Fibroblast of skin of left quadriceps (primary cell): ENCODE measurements around the gene ST6GALNAC3.
"Not testable (repeated sequence)": the region's sequence is repeated elsewhere in the genome, so short reads cannot be mapped to it uniquely, and the experiment has no call there.

Experiments used
- DNase-seq, 2 experiments: peaks; one replicate each; pipeline ENCODE4 v3.0.0-alpha.2; 2013; ENCODE audit warnings: low read depth in 2 of 2

ST6GALNAC3 gene

DNA sequence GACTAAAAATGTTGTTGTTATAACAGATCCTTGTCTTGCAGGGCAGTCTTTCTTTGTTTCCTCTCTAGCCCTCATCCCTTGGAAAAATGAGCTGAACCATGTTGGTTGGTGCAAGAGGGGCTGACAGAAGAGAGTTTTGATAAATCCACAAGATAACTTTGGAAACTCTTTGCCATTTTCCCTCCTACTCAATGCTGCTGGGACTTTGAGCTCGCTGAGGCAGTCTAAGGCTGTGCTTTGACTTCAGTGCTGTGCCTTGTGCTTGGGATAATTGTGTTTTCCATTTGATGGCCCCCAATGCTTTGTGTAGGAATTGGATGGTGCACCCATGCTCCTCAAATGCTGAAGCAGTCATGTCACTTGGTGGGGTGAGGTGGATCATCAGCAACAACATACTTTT, 31.7 kb downstream of the ST6GALNAC3 start:
- no peak for DNase-seq

DNA sequence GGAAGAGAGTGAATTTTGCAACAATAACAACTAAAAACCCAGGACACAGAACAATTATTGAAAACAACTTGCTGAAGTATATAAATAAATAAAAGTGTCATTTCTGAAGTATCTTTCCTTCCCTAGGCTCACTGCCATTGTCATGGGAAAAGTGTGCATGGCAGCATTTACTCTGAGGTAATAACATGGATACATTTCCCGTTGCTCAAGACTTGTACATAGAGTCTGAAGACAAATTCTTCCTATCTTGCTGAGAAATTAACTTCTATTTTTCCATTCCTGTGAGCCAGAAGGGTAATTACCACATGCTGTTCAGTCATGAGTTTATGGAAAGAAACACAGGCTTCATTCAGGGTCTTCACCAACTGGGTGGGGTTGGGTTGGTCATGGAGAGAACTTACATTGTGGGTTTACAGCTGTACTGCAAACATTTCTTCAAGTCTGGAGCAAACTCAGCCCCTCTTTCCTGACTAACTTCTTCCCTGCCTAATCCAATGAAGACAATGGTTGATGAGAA, 32.2 kb downstream of the ST6GALNAC3 start:
- no peak for DNase-seq

DNA sequence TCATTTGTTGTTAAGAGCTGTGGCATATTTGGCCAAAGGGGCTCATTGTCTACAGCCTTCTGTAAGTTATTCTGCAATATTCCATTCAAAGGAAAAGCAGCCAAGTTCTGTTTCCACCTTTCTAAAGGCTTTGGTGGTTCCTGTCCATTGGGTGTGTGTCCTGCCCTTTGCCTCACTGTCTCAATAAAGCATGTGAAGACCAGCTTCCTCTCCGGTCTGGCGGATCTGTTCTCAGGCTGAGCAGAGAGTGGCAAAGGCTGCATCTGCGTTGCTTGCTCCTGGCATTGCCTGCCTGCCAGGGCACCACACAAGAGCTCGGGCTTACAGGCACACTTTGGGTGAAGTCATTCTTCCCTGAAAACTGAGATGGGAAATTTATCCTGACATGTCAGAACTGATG, 34.9 kb downstream of the ST6GALNAC3 start:
- no peak for DNase-seq

DNA sequence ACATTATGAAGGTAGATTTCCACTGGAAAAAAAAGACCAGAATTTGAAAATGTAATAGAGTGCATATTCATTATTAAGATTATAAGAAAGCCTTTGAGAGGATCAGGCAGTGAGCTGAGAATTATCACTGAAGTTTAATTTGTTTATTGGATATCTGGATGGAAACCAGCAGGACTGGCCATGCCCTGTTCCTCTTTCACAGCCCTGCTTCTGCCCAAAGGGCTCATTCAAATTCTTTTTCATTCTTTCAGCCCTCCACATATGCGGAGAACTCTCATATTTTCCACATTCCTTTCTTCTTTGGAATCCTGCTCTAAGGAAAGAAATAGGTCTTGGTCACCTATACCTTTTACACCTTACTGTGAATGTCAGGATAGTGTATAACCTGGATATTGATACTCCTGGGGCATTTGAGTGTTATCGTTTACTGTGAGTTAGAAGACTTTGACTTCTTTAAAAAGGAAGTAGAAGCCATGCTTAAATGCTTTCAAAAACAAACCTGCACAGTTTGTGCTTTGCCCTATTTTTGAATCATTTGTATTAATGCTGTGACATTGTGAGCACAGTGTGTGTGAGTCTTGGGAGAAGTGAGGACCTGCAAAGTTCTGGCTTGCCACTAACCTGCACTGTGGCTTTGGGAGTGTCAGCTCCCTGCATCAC, 35.5 kb downstream of the ST6GALNAC3 start:
- no peak for DNase-seq

DNA sequence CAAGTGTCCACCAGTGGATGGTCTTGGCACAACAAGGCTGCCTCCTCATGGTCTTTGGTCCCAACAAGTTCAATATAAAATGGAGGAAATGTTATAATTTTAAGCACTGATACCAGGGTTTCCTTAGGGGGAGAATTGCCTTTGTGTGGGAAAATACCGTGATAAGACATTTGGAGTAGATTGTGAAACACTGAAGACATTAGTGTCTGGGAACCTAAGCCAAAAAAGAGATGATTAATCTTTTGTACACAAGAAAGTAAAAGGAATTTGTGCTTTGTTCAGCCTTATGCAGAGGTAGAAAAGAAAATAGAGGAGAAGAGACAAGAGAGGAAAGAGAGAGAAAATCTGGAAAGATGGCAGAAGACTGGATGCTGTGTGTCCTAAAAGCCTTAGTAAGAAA, 36.1 kb downstream of the ST6GALNAC3 start:
- peak; percentile 12 to 14 for DNase-seq

DNA sequence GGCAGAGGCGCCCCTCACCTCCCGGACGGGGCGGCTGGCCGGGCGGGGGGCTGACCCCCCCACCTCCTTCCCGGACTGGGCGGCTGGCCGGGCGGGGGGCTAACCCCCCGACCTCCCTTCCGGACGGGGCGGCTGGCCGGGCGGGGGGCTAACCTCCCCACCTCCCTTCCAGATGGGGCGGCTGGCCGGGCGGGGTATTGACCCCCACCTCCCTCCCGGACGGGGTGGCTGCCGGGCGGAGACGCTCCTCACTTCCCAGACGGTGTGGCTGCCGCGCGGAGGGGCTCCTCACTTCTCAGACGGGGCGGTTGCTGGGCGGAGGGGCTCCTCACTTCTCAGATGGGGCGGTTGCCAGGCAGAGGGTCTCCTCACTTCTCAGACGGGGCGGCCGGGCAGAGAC, 37.8 kb downstream of the ST6GALNAC3 start:
- not testable (repeated sequence) for DNase-seq

DNA sequence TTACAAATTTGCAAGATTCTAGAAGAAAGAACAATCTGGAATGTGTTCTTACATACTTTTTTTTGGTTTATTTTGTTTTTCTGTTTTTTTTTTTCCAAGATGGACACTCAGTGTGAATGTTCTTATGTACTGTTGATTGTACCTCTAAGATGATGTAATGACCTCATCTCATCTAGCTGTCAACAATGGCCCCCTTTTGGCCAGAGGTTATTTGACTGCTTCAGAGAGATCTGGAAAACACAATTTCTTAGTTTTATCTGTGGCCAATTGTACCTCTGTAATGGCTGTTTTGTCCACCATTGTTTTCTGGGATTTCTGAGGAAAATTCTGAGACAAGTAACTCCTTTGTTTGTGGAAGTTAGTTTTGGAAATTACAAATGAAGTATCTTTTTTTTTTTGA, 38.9 kb downstream of the ST6GALNAC3 start:
- DNase-seq = no peak

DNA sequence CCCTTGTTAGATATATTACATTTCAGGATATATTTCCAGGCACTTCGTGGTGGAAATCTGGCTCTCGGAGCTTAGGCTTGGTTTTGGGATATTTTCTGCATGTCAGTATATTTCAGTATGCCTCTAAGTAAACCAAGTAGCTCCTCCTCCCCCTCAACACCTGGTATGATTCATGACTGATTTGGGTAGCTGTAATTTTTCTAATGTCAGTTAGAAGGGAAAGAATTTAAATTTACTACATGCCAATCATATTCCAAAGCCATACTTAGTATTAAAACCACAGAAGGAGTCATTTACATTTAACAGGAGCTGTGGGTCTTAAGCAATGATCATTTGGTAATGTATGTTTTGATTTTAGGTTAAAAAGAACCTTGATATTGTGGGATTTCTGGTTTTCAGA, 40.6 kb downstream of the ST6GALNAC3 start:
- peak; percentile 29 to 39 for DNase-seq

DNA sequence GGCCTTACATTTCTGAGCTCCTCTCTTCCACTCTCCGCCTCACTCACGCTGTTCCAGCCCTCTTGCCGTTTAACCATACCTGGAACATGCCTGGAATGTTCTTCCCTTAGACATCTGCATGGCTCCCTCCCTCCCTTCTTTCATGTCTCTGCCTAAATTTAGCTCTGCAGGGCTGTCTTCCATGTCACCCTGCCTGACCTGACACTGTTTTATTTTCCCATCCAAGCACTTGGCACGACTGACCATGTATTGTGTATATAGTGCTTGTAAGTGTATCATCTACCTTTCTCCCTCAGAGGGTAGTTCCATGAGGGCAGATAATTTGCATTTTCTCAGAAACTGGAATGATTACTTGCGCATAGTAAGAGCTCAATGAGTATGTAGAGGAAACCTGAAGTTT, 47.3 kb downstream of the ST6GALNAC3 start:
- no peak for DNase-seq

DNA sequence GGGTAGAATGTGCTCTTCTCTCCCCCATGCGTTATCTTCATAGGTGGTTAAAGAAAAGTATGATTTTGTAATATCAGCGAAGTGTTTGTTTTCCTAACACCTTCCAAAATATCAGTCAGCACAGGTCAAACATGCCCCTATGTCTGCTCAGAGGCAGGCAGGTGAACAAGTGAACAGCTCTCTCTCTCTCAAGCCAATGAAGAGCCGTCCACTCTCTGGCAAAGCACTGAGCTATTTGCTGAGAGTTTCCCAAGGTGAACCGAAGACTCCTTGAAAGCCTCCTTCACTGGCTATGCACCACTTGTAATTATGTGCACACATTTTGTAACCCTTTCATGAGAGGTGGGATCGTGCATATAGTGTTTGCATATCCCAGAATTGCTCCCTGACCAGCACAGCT, 47.7 kb downstream of the ST6GALNAC3 start:
- DNase-seq = no peak

DNA sequence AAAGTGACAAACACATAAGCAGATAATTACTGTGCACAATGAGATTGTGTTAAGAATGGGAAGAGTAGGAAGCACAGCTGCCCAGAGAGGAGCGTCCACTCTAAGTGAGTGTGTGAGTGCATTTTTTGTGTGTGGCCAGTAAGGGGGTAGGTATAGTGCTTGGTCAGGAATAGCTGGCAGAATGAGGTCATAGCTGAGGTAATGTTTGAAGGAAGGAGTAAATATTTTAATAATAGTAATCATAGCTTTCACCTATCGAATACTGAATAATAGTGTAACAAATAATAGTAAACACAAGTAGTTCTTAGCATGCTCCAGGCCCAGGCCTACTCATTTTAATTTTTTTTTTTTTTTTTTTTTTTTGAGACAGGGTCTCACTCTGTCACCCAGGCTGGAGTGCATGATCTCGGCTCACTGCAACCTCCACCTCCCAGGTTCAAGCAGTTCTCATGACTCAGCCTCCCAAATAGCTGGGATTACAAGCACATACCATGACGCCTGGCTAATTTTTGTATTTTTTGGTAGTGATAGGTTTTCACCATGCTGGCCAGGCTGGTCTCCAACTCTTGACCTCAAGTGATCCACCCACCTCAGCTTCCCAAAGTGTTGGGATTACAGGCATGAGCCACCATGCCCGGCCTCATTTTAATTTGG, 49.0 kb downstream of the ST6GALNAC3 start:
- DNase-seq = not testable (repeated sequence)

DNA sequence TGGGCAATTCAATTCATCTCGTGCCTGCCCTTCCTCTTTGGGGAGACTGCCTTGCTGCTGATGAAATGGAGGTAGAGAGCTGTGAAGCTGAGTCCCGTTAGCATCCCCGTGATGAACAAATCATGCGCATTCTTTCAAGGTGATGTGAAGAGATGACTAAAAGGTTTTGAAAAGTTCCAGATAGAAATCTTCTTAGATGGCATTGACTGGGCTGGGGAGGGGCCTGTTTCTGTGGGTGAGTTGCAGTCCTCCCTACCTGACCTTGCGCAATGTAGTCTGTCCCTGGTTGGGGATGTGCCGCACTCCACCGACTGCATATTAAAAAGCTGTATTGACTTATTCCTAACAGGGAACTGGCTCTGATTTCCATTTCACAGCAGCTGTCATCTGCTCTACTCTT, 49.6 kb downstream of the ST6GALNAC3 start:
- no peak for DNase-seq

DNA sequence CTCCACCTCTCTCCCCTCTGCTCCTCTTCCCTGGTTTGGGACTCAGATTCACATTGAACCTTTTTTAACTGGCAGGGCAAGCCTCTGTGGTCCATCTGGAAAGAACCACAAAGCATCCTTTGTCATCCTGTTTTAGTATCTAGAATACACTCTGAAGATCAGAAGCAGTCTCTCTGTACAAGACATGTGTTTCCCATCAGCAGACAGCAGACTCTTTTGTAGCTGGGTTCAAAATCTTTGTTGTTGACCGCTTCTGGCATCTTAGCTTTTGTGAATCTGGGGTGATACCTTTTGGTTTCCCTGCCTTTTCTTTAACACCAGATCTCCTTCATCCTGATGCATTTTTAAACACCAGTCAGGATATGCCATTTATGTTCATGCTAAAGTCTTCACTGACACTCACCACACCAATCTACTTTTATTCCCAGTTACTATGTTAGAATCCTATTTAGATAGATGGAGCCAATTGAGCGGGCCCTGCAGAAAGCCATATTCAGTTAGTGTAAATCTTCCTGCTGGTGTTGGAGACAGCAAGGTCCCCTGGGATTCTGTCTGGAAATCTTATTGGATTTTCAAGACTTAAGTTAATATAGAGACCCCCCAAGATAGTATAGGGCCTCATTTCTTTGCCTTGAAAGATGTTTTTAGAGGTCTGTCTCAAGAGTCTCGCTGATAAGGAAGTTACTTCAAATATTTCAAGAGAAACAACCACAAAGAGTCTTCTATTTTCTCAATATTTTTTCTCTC, 51.1 kb downstream of the ST6GALNAC3 start:
- DNase-seq = no peak

DNA sequence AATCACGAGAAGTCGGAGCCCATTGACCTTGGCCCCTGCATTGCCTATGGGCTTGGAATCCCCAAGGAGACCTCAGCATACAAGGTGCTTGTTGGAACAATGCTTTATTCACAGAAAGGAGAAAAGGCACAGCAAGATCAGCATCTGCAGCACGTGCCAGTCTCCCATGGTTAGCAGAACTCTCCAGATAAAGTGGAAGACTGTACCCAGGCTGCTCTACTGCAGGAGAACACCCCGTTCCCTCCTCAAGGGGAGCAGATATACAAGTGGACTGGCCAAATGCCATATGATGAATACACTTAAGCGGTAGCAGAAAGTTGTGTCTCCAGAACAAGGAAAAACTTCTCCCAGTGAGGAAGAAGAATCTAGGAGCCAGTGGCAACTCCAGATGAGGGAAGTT, 53.5 kb downstream of the ST6GALNAC3 start:
- no peak for DNase-seq

DNA sequence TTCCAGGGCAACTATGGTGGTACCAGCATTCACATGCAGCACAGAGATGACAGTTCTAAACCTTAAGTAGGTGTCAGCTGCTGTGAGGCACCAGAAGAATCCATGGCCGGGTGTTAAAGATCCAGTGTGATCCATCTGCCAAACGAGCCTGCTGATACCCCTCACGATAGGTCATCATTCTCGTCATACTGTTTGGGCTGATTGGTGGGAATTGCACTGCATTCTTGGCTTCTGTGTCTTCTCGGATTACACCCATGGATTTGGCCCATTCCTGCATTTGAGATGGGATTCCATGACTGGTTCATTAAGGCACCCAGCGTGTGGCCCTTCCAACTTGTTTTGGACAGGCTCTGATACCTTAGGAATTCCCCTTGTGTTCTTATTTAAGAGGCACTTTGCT, 55.2 kb downstream of the ST6GALNAC3 start:
- no peak for DNase-seq

DNA sequence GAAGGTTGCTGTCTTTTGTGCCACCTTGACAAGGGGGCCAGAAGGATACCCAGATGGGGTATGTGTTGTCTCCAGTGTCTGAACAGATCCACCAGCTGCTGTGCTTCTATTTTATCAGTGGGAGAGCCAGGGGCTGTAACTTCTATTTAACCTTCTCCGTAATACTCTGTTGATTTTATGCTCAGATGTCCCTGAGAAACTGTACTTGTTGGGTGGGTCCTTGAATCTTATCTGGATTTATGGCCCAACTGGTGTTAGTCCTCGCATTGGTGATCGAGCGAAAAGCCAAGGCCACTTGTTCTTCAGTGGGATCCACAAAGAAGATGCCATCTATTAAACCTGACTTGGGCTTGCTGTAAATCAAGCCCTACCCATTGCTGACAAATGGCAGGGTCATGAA, 56.4 kb downstream of the ST6GALNAC3 start:
- no peak for DNase-seq

DNA sequence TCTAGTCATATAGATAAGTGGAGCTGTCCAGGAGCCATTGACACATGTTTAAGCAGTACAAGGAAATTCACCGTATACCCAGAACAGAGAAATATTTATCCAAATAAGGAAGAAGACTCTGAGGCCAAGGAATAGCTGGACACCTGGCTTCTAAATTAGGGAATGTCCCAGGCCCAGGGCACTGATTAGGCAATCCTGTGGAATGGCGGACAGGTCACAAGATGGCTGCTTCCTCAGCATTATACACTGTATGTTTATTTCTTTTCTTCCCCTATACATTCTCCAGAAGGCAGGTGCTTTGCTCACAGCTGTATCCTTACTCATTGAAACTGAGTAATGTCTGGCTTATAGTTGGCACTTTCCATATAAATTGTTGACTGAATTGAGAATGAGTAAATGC, 59.4 kb downstream of the ST6GALNAC3 start:
- no peak for DNase-seq

DNA sequence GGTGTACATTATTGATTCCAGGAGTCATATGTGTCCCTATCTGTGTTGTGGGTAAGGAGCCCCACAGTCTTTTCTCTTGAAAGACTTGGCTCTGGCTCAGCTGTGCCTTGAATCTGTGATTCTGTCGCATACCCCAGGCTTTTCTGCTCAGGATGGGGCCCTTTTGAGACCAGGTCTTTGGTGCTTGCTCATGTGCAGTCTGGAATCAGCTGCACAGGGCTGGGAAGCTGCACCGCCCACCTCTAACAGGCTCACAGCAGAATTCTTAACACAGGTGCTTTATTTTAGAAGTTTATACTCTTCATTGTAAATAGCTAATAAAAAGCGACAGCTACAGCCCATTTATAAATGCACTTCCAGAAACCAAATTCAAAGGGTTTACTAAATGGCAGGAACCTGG, 61.3 kb downstream of the ST6GALNAC3 start:
- no peak for DNase-seq

DNA sequence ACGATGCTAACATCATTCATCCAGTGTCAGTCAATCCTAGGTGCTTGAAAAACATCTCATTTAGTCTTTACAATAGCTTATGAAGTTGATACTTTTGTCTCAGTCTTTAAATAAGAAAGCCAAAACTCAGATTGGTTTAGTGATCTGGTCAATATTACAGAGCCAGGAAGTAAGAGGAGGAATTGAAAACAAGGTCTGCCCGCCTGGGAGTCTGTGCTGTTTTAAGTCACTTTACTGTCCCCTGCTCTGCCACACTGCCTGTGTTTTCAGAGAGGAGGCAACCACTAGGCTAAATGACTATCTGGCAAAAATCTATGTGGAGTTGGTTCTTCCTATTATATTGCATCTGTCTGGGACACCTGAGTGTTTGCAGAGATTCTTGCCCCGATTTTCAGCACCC, 62.3 kb downstream of the ST6GALNAC3 start:
- DNase-seq = no peak

DNA sequence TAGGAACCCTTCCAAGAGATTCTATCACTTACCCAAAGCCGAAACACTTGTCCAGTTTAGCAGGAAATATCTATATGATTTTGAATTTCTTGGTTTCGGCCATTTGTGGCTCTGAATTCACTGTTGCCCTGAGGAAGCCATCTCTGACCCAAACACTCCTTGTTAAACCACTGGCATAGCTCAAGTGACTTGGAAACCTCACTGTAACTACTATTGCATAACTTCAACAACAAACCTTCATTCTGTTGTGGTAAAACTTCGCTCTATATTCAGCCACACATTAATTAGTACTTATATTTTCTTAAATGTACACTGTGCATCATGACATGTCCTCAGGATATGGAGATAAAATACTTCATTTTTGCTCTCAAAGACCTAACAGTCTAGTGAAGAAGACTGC, 63.2 kb downstream of the ST6GALNAC3 start:
- DNase-seq = no peak

DNA sequence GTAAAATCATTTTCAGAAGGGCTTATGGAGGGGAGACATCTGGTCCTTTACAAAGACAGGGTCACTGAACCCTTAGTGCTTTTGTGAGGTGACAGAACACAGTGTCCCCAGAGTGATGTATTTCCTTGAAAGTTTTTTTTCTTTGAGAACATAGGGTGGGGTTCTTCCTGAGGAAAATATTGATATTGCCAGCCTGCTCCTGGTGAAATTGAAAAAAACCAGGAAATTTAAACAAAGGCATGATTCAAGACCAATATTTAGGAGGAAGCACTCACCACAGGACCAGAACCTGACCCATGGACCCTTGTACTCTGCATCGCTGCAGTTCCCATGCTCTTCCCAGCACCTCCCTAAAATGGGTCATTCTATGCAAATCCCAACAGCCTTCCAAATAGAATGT, 63.7 kb downstream of the ST6GALNAC3 start:
- DNase-seq = no peak

DNA sequence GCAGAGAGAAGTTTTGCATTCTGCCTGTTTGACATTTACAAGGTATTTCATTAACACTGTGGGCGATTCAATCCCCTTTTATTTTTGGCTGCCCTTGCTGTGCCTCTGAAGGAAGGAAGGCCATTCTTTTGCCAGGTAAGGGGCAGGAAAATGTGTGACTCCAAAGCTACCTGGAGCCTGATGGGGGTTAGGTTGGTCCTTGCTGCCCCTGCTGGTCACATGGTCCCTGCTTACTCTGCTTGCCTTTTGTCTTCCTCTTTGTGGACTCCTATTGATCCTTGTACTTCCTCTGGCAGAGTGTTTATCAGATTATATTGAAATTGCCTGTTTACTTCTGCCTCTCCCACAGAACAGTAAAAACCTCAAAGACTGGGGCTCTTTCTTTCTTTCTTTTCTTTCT, 65.7 kb downstream of the ST6GALNAC3 start:
- no peak for DNase-seq

DNA sequence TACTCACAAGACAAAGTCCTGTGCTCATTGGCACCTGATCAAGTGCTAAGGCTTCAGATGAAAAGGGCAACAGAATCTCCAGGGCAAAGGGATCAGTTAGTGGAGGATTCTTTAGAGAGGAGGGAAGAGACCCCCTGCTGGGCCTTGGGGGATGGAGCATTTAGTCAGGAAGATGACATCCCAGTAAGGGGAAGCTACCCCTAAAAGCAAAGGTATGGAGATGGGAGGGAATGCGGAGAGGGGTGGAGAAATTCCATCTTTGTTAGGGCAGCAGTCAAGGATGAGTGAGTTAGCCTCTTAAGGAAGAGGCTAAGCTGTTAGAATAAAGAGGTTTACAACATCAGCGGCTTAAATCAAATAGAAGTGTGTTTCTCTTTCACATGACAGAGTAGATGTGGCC, 67.4 kb downstream of the ST6GALNAC3 start:
- DNase-seq = no peak
